Suprapubic skin (tissue), 3 donors: ENCODE measurements around the gene FBXW9.

Experiments used
- CTCF ChIP-seq, 2 donors: fragments of 200-600 bp in 1 of 2; fragments of 450-650 bp in 1 of 2; sonication (generic) in 1 of 2; IDR thresholded peaks; one replicate each; pipeline ENCODE4 v1.5.1; 2016 to 2019; ENCODE audit warnings: antibody characterized with exemption in 2 of 2, mild to moderate bottlenecking in 1 of 2, moderate library complexity in 1 of 2
- POLR2AphosphoS5 ChIP-seq, 3 donors: sonication (generic); formaldehyde crosslinking; IDR thresholded peaks; one replicate each; pipeline ENCODE4 v1.6.1; 2017; ENCODE audit warnings: antibody characterized with exemption in 3 of 3

GRCh38 chr19:12660980-12661379, 35.5 kb downstream of the FBXW9 start:
- TF ChIP-seq CTCF (IDR thresholded peaks at IDR 0.05): no peak
- TF ChIP-seq POLR2AphosphoS5 (IDR thresholded peaks at IDR 0.05): no peak
